ENCODE measurements around the gene EEF1G. TPM values are rescaled to one million over a fixed set of nuclear protein-coding genes. Genes with fewer than 3 reads are reported as not detected.
"Not testable (repeated sequence)": the region's sequence is repeated elsewhere in the genome, so short reads cannot be mapped to it uniquely, and the experiment has no call there.

EEF1G gene
- total RNA-seq, 2 experiments from 2014 or later, result 878 to 1,201 TPM

GRCh38 chr11:62581735-62582134 is 8.0 kb upstream of the EEF1G start:
- H3K4me3 Mint-ChIP-seq; DNase-seq; H3K9me3 Mint-ChIP-seq (ENCODE audit: low read depth); ATAC-seq; H3K27me3 Mint-ChIP-seq; H3K27ac Mint-ChIP-seq; H3K4me1 Mint-ChIP-seq: not testable (repeated sequence)
- peaks cover 24% of the 10 kb centered on the region for H3K36me3 Mint-ChIP-seq
- CTCF ChIA-PET, result interaction anchor here (2.5 kb wide), 1 partner anchor 10 kb away, joined by 8 read pairs; the partner anchor contains the start of gene TUT1

- Mint-ChIP-seq H3K4me3 (no peak overlapping the region), H3K27me3 (no peaks in the 10 kb centered on the region), H3K36me3 (peaks cover 24% of the 10 kb centered on the region), H3K9me3 (ENCODE audit: low read depth) (no peaks in the 10 kb centered on the region), H3K27ac (no peak overlapping the region), H3K4me1 (no peaks in the 10 kb centered on the region)
- CTCF ChIA-PET, result interaction anchor here (2.5 kb wide), 1 partner anchor 10 kb away, joined by 8 read pairs; the partner anchor contains the start of gene TUT1
- no peak for ATAC-seq
- DNase-seq, result no peak
These were observed 7.4 kb upstream of the EEF1G start for GRCh38 chr11:62580959-62581715.

- Mint-ChIP-seq H3K36me3 (peaks cover 24% of the 10 kb centered on the region), H3K27me3 (no peaks in the 10 kb centered on the region), H3K27ac (no peak overlapping the region), H3K9me3 (ENCODE audit: low read depth) (no peaks in the 10 kb centered on the region), H3K4me3 (no peak overlapping the region), H3K4me1 (peaks cover 13% of the 10 kb centered on the region)
- DNase-seq (no peak), ATAC-seq (no peak)
- CTCF ChIA-PET, result interaction anchor here (0.9 to 1.6 kb wide), 3 partner anchors 12 to 155 kb away, joined by 4 to 5 read pairs (median 5); partner anchors contain the start of gene TUT1
These were observed 5.6 kb upstream of the EEF1G start for GRCh38 chr11:62579252-62579651.

- no peak overlapping the region for H3K27ac Mint-ChIP-seq
- peaks cover 13% of the 10 kb centered on the region for H3K4me1 Mint-ChIP-seq
- DNase-seq, result no peak
- peaks cover 21% of the 10 kb centered on the region for H3K36me3 Mint-ChIP-seq
- no peak overlapping the region for H3K4me3 Mint-ChIP-seq
- ATAC-seq, result no peak
- CTCF ChIA-PET, result interaction anchor here (0.9 to 1.6 kb wide), 3 partner anchors 13 to 154 kb away, joined by 4 to 5 read pairs (median 5); partner anchors contain the start of gene TUT1
- H3K9me3 Mint-ChIP-seq (ENCODE audit: low read depth), result no peaks in the 10 kb centered on the region
- H3K27me3 Mint-ChIP-seq, result no peaks in the 10 kb centered on the region
These were observed 4.8 kb upstream of the EEF1G start for GRCh38 chr11:62578541-62578940.

GRCh38 chr11:62577046-62577714 is 3.5 kb upstream of the EEF1G start:
- Mint-ChIP-seq H3K9me3 (ENCODE audit: low read depth) (no peaks in the 10 kb centered on the region), H3K27me3 (no peaks in the 10 kb centered on the region), H3K27ac (no peak overlapping the region), H3K4me3 (no peak overlapping the region), H3K4me1 (peaks cover 22% of the 10 kb centered on the region), H3K36me3 (peaks cover 28% of the 10 kb centered on the region)
- no peak for DNase-seq
- CTCF ChIA-PET, result interaction anchor here (1.1 to 1.2 kb wide), 2 partner anchors 11 to 152 kb away, joined by 3 to 5 read pairs; no protein-coding TSS in a partner anchor
- ATAC-seq, result no peak

- Mint-ChIP-seq H3K4me1 (peaks cover 35% of the 10 kb centered on the region), H3K27ac (no peak overlapping the region), H3K36me3 (peaks cover 35% of the 10 kb centered on the region), H3K9me3 (ENCODE audit: low read depth) (no peaks in the 10 kb centered on the region), H3K27me3 (no peaks in the 10 kb centered on the region), H3K4me3 (peak overlapping the region; percentile 94)
- DNase-seq, result no peak
- CTCF ChIA-PET, result interaction anchor here (0.8 to 3.8 kb wide), 4 partner anchors 16 to 181 kb away, joined by 3 to 28 read pairs (median 4); partner anchors contain the start of gene TUT1
- ATAC-seq, result no peak
These were observed 2.1 kb upstream of the EEF1G start for GRCh38 chr11:62575837-62576236.

- no peak for DNase-seq
- peaks cover 40% of the 10 kb centered on the region for H3K36me3 Mint-ChIP-seq
- CTCF ChIA-PET, result interaction anchor here (0.6 to 6.5 kb wide), 11 partner anchors 14 to 180 kb away, joined by 3 to 44 read pairs (median 5); partner anchors contain the start of gene TUT1
- no peak for ATAC-seq
- peak overlapping the region; percentile 94 for H3K4me3 Mint-ChIP-seq
- H3K4me1 Mint-ChIP-seq, result peaks cover 41% of the 10 kb centered on the region
- H3K27ac Mint-ChIP-seq, result peak overlapping the region; percentile 89
- no peaks in the 10 kb centered on the region for H3K27me3 Mint-ChIP-seq
- H3K9me3 Mint-ChIP-seq (ENCODE audit: low read depth), result no peaks in the 10 kb centered on the region
These were observed 1.5 kb upstream of the EEF1G start for GRCh38 chr11:62575156-62575555.

GRCh38 chr11:62574363-62575071 is 826 bp upstream of the EEF1G start:
- Mint-ChIP-seq H3K9me3 (ENCODE audit: low read depth) (no peaks in the 10 kb centered on the region), H3K36me3 (peaks cover 44% of the 10 kb centered on the region), H3K27me3 (no peaks in the 10 kb centered on the region), H3K4me3 (peak overlapping the region; percentile 94), H3K4me1 (peaks cover 45% of the 10 kb centered on the region), H3K27ac (peak overlapping the region; percentile 89)
- ATAC-seq (peak; percentile 21), DNase-seq (no peak)
- CTCF ChIA-PET, result interaction anchor here (0.5 to 6.5 kb wide), 19 partner anchors 13 to 248 kb away, joined by 3 to 60 read pairs (median 5); partner anchors contain the start of genes HNRNPUL2 and TUT1

- H3K4me1 Mint-ChIP-seq, result peaks cover 55% of the 10 kb centered on the region
- DNase-seq, result no peak
- peak overlapping the region; percentile 89 for H3K27ac Mint-ChIP-seq
- CTCF ChIA-PET, result interaction anchor here (1.0 to 6.5 kb wide), 11 partner anchors 14 to 180 kb away, joined by 3 to 60 read pairs (median 6); partner anchors contain the start of gene TUT1
- ATAC-seq, result no peak
- H3K27me3 Mint-ChIP-seq, result no peaks in the 10 kb centered on the region
- H3K4me3 Mint-ChIP-seq, result peak overlapping the region; percentile 94
- H3K36me3 Mint-ChIP-seq, result peaks cover 49% of the 10 kb centered on the region
- H3K9me3 Mint-ChIP-seq (ENCODE audit: low read depth), result no peaks in the 10 kb centered on the region
These were observed 592 bp downstream of the EEF1G start for GRCh38 chr11:62573006-62573591.

- no peak for DNase-seq
- H3K27me3 Mint-ChIP-seq, result no peaks in the 10 kb centered on the region
- peaks cover 59% of the 10 kb centered on the region for H3K4me1 Mint-ChIP-seq
- CTCF ChIA-PET, result interaction anchor here (0.6 to 6.5 kb wide), 7 partner anchors 13 to 148 kb away, joined by 3 to 60 read pairs (median 27); partner anchors contain the start of gene TUT1
- peak overlapping the region; percentile 94 for H3K4me3 Mint-ChIP-seq
- H3K36me3 Mint-ChIP-seq, result peaks cover 47% of the 10 kb centered on the region
- ATAC-seq, result no peak
- H3K27ac Mint-ChIP-seq, result peak overlapping the region; percentile 89
- H3K9me3 Mint-ChIP-seq (ENCODE audit: low read depth), result no peaks in the 10 kb centered on the region
These were observed 1.3 kb downstream of the EEF1G start for GRCh38 chr11:62572431-62572830.

- Mint-ChIP-seq H3K36me3 (peaks cover 51% of the 10 kb centered on the region), H3K4me3 (peak overlapping the region; percentile 94), H3K4me1 (peaks cover 66% of the 10 kb centered on the region), H3K27ac (peak overlapping the region; percentile 48)
- H3K9me3 Mint-ChIP-seq (ENCODE audit: low read depth); ATAC-seq; H3K27me3 Mint-ChIP-seq; DNase-seq: not testable (repeated sequence)
- CTCF ChIA-PET, result interaction anchor here (1.2 to 7.3 kb wide), 5 partner anchors 12 to 177 kb away, joined by 4 to 60 read pairs (median 44); partner anchors contain the start of gene TUT1
These were observed 2.2 kb downstream of the EEF1G start for GRCh38 chr11:62571493-62571892.

GRCh38 chr11:62570903-62571302 is 2.8 kb downstream of the EEF1G start:
- Mint-ChIP-seq H3K4me3 (peak overlapping the region; percentile 28), H3K4me1 (peaks cover 72% of the 10 kb centered on the region), H3K36me3 (peaks cover 56% of the 10 kb centered on the region), H3K27ac (peak overlapping the region; percentile 48)
- H3K27me3 Mint-ChIP-seq; DNase-seq; ATAC-seq; H3K9me3 Mint-ChIP-seq (ENCODE audit: low read depth): not testable (repeated sequence)
- CTCF ChIA-PET, result interaction anchor here (1.0 to 7.3 kb wide), 7 partner anchors 12 to 191 kb away, joined by 4 to 60 read pairs (median 9); partner anchors contain the start of gene TUT1

All from activated CD8-positive, alpha-beta memory T cell treated with anti-CD3 and anti-CD28 coated beads, Interleukin-2, amount 10 ng/mL, durations not matched to agents 7 days and 5 days (primary cell).